Fibroblast of upper back skin (primary cell): ENCODE measurements around the gene WNT3.
A peak's percentile ranks its signal among the peaks of the same experiment; 100 is the strongest.
"Not testable (repeated sequence)": the region's sequence is repeated elsewhere in the genome, so short reads cannot be mapped to it uniquely, and the experiment has no call there.

Source experiments
- DNase-seq: peaks from one replicate; pipeline ENCODE4 v3.0.0-alpha.2; 2013

Gene WNT3

DNA sequence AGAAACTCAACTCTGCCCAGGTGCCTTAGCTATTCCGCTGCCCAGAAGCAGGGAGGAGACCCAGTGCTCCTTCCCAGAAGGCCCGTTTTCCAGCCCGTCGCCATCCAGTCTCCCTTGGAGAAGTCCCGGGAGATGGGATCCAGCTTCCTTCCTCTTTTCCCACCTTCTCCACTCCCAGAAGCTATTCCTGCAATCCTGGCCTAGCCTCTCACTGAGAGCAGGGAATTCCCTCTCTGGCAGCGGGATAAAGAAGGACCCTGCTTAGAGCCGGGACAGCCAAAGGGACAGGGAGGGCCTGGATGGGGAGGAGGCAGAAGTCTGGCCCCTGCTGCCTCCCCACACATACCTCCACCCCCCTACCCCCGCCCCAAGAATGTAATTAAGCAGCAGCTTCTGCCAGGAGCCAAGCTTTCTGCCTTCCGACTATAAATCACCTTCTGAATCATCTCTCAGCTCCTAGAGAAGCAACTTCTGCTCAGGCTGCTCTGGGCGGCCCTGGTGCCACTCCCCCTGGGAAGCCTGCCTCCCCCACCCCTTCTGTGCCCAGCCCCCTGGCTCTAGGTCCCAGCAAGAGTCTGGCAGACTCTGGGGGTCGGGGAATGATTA is 6.4 kb downstream of the WNT3 start:
- peak; percentile 92 for DNase-seq

- no peak for DNase-seq
Observed at GRCh38 chr17:46810837-46811236, 7.7 kb downstream of the WNT3 start.

DNA sequence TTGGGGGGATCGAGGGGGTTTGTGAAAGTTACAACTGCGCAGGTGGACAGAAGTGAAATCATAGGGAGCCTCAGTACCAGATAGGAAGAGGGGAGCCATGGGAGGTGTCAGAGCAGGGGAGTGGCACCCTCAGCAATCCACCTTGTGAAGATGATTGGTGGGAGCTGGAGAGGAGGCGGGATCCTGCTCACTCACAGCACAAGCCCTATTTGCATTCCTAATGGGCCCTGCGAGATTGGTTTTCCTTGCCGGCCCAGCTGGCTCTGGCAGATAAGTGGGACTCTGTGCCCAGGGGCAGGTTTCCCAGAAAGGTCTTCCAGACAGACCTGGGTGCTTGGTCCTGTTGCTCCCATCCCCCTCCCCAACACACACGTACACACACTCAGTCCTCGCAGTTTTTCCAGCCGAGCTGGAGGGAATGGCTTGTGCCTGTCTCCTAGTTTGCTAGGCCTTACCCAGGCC is 9.4 kb downstream of the WNT3 start:
- DNase-seq = no peak

- DNase-seq = no peak
Observed at GRCh38 chr17:46805771-46806170, 12.7 kb downstream of the WNT3 start.

DNA sequence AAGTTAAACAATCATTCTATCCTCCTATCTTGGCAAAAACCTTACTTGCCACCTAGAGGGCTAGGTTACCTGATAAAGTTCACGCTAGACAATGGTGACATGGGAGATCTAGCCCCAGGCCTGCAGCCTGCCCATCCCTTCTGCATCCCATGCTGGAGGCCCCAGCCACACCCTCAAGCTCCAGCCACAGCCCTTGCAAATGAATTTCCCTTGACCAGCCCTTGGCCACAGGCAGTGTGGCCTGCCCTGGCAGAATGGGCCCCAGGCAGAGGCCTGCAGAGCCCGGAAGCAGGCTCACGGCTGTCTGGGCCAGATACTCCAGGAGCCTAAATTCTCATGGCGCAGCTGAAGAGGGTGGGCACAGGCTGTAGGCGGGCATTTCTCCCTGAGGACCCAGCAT is 14.9 kb downstream of the WNT3 start:
- no peak for DNase-seq

- no peak for DNase-seq
Observed at GRCh38 chr17:46802800-46803199, 15.7 kb downstream of the WNT3 start.

DNA sequence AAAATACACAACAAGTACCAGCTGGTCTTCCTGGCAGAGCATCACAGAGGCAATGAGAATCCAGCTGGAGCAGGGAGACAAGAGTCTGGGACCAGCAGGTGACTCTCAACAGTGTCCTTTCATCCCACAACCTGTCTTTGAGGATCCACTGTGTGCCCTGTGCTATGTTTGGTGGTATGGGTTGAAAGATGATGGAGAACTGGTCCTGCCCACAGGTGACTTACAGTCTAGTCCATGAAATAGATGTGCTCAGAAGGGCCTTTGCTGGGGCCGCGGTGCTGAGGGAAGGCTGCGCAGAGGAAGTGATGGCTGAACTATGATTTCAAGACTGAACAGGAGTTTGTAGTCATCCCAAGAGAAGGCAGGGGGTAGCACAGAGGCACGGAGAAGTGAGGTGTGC is 17.9 kb downstream of the WNT3 start:
- no peak for DNase-seq

DNA sequence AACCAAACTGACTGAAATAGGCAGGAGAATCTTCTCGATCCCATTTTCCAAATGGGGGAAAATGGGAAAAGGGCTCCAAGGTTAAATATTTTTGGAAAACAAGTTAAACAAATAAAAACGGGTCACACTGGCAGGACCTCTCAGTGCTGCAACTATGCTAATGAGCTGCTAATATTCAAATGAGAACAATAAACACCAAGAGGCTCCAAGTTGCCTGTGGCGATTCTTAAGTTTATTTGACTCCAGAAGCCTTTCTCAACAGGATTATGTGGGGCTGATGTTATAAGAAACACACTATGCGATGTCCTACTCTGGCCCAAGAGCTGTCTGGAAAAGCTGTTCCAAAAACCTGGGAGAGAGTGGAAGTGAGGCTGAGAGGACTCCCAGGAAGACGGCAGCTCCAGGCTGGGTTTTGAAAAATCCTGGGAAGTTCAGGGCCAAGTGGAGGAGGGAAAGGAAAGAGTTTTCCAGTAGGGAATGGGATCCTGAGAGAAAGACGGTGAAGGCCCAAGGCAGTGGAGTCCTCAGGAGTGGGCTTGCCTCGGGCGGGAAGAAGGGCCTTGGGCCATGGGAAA is 21.4 kb downstream of the WNT3 start:
- DNase-seq = no peak

DNA sequence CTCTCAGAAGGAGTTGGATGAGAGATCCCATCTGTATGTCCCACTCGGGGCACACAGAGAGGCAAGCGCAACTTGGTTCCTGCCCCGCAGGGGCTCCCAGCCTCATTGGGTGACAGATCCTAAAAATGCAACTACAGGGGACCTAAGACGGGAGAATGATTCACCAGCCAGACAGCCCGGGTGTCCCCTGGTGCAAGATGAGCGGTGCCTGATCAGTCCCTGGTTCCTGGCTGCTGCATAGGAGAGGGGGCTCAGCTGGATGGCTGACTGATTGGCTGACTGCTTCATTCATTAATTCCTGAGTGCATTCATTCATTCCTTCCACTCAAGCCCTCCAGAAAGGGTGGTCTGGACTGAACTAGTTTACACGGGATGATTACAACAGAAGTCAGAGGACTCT is 22.0 kb downstream of the WNT3 start:
- no peak for DNase-seq

GRCh38 chr17:46796084-46796483 is 22.4 kb downstream of the WNT3 start:
- DNase-seq = no peak

DNA sequence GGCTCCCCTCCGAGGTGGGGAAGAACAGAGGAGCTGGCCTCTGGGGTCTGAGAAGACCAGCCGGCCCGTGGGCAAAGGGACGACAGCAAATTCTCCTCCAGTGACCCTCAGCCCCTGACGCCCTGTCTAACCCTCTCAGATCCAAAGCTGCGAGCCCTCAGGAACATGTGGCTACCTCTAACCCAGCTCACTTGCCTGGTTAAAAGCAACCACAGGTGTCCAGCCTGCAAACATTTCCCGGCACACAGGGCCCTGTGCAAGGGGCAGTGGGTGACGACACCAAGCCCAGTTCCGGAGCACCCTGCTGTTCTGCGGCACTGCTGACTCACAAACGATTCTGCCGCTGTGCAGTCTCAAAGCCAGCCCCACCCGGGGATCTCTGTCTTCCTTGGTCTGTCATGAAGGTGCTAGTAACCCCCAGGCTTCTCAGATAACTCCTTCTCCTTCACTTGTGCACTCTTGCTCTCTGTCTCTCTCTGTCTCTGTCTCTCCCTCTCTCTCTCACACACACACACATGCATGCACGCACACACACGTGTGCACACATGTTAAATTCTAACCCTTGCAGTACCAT is 23.0 kb downstream of the WNT3 start:
- DNase-seq = no peak

DNA sequence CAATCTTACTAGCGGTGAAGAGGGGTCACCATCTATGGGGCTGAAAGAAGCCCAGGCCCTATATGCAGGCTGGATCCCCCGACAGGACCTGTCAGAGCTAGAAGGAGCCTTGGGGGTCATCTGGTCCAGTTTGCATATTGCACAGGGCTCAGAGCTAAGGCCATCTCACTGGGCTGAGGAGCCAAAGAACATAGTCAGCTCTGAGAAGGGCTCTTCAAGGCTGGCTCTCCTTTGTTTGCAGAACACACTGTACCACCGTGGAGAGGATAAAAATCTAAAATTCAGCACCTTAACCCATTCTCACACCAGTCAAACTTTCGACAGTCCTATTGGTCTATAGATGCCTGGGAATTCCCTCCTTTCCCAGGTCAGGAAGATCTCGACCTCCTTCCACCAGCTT is 24.2 kb downstream of the WNT3 start:
- DNase-seq = no peak

DNA sequence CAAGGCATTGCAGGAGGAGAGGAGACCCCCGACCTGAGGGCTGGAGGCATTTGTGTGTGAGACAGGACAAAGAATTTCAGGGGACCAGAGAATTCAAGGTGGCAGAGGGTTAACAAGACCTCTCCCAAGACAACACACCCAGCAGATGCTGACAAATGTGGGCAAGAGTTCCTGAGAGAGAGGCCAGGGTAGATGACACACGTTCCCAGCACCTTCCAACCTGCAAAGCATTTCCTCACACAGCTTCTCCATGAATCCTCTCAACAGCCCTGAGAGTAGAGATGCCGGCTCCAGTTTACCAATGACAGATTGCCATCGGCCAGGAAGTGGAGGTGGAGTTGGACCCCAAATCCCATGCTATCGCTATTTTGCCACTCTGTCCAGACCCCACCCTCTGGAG is 25.0 kb downstream of the WNT3 start:
- no peak for DNase-seq

DNA sequence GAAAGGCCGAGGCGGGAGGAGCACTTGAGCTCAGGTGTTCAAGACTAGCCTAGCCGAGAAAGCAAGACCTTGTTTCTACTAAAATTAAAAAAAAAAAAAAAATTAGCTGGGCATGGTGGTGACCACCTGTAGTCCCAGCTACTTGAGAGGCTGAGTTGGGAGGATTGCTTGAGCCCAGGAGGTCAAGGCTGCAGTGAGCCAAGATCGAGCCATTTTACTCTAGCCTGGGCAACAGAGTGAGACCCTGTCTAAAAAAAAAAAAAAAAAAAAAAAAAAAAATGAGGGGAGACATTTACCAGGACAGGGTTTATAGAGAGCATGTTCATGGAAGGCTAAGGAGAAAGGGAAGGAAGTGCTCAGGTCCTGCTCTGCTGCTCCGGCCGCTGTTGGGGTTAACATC is 25.5 kb downstream of the WNT3 start:
- not testable (repeated sequence) for DNase-seq

- DNase-seq = no peak
Observed at GRCh38 chr17:46792071-46792470, 26.4 kb downstream of the WNT3 start.

DNA sequence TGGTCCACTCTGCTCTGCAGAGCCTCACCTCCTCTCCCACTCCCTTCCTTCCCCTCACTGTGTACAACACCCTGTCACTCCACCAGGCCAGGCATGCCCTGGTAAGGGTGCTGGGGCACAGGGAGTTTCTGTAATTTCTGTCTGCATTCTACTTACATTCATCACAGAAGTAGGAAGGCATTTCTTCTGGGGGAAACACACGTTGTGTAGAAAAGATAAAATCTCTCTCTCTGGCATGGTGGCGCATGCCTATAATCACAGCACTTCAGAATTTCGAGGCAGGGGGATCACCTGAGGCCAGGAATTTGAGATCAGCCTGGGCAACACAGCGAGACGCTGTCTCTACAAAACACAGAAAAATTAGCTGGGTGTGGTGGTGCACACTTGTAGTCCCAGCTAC is 27.0 kb downstream of the WNT3 start:
- no peak for DNase-seq

- DNase-seq = no peak
Observed at GRCh38 chr17:46790216-46790615, 28.3 kb downstream of the WNT3 start.

GRCh38 chr17:46789610-46790009 is 28.9 kb downstream of the WNT3 start:
- no peak for DNase-seq

GRCh38 chr17:46788796-46789195 is 29.7 kb downstream of the WNT3 start:
- DNase-seq = no peak

GRCh38 chr17:46788300-46788699 is 30.2 kb downstream of the WNT3 start:
- DNase-seq = no peak

GRCh38 chr17:46787478-46787877 is 31.0 kb downstream of the WNT3 start:
- no peak for DNase-seq

- DNase-seq = no peak
Observed at GRCh38 chr17:46785696-46786095, 32.8 kb downstream of the WNT3 start.

DNA sequence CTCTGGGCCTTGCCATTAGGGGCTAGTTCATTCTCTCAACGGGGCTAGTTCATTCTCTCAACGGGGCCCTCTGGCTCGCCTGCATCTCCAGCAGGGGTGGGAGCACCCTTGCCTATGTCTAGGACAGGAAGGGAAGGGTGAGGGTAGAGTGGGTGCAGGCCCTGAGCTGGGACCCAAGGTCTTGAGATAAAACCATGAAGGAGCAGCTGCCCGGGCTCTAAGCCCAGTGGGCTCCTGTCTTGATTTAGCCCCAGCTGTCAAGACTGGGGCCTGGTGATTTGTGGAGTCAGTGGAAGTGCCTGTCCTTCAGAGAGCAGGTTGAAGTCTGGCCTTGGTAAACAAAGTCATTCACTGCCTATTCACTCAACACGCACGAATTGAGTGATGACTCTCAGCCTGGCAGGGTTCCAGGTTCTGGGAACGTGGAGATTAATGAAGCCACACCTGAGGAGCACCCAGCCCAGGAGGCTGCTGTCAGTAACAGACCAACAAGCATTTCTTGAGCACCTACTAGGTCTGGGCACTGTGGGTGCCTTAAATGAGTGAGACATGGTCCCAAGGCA is 35.4 kb downstream of the WNT3 start:
- no peak for DNase-seq

DNA sequence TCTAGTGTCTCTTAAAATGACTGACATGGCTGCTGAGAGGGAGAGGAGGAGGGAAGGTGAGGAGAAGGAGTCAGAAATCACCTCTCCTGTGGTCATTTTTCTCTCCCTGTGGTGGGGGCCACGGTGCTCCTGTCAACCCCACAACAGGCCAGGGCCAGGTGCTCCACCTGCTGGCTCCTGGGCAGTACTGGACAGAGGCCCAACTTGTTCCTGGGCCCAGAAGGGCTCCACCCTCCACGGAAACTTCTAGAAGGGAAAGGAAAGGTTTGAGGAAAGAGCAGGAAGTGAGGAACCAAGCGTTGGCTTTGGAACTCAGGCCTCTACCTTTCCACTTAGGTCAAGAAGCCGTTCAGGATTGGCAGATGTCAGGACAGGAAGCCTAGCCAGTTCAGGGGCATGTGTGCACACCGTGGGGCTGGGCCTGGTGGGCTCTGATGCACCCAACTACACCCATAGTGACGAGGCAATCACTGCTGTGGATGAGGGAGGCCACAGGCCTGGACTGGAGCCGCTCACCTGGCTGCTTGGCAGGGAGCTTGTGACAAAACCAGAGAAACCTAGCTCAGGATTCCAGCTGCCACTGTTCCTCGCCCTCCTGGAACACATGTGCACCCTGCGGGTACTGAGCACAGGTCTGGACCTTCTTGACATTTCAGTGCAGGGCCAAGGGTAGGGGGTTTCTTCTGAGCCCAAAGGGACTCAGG is 36.1 kb downstream of the WNT3 start:
- DNase-seq = peak; percentile 29
